Measurements from ENCODE around the gene CYP51A1.

DNA sequence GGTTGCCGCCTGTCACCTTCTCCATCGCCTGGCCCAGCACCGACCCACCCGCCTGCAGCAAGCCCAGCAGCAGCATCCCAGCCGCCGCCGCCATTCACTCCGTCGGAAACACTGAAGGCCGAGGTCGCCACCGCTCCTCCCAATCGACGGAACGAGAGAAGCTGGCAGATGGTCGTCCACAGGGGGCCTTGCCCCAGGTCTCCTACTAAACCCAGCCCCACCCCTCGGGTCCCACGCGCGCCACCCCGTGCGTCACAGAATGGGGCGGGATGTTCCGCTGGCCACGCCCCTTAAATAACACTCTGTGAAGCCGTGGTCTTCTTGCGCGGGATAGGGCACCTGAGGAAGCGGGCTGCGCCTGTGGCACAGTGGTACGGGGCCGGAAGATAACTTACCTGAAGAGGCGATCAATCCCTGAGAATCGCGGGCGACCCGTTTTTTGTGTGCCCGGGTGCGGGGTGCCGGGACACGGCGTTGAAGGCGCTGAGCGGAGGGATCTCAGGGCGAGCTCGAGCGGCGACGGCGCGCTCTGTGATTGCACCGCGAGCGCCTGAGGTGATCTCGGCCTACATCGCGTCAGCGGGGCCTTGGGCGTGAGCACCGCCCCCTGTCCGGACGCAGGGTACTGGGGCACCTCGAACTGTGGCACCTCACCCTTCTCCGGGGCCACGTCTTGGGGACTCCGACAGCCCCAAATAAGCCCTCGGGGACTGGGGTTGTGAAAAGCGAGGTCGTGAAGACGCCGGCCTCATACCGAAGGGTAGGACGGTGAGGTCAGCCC, at the start of gene CYP51A1:
- TF ChIP-seq EZH2 (IDR thresholded peaks at IDR 0.05; ENCODE audit: borderline replicate concordance, low read length) = no peak
- peak in 1 of 2 donors; percentile 11 for TF ChIP-seq CTCF (conservative IDR thresholded peaks at IDR 0.05 in 1 of 2, IDR thresholded peaks at IDR 0.05 in 1 of 2; ENCODE audit: extremely low read depth in 1 of 2, insufficient read depth in 1 of 2, low read depth in 1 of 2, low read length in 2 of 2)

All from mammary epithelial cell (primary cell).